ENCODE measurements around the gene TRA2B. TPM values are rescaled to one million over a fixed set of nuclear protein-coding genes. Genes with fewer than 3 reads are reported as not detected.

Gene TRA2B
- total and polyA plus RNA-seq, 2 of the 8 experiments (the other 6 are each of a cell fraction or from before 2014, with no cell fraction given), result 206 to 274 TPM

- H3K4me2 ChIP-seq (ENCODE audit: insufficient read depth in 1 of 2, low read depth in 2 of 2, low read length in 2 of 2), result peak overlapping the region; percentile 59 to 70; a peak in 3 of 4 replicates
- H3K56ac ChIP-seq (replicated peaks; ENCODE audit: insufficient read length, low read depth, low read length), result no peak overlapping the region
- 71% methylated on average over 1 of the region's 1 CpG; no CpG with 5 or more reads in 1 of the 2 experiments for WGBS, 2 experiments (ENCODE audit: extremely low coverage in 1 of 2, insufficient coverage in 1 of 2, insufficient read length in 1 of 2, insufficient replicate concordance in 2 of 2, low coverage in 1 of 2, low lambda C conversion rate in 2 of 2, missing lambda C conversion rate in 1 of 2)
- H3K27ac ChIP-seq (ENCODE audit: low read depth, low read length), result no peak overlapping the region
- no peak overlapping the region for H2BK12ac ChIP-seq (ENCODE audit: low read depth, low read length)
- H2BK20ac ChIP-seq (ENCODE audit: low read length), result no peak overlapping the region
- FAIRE-seq (no peak), DNase-seq (ENCODE audit: low read depth in 1 of 2, low spot score in 2 of 2) (no peak)
- H3K23me2 ChIP-seq (ENCODE audit: low read depth, low read length), result no peaks in the 10 kb centered on the region
- peaks cover 0 to 20% (median 12%) of the 10 kb centered on the region in 4 experiments; a peak in 5 of 7 replicates for H3K4me1 ChIP-seq (replicated peaks in 1 of 4; ENCODE audit: control insufficient read depth in 3 of 4, insufficient read depth in 4 of 4, low read length in 3 of 4)
- no peak overlapping the region for H2BK120ac ChIP-seq (replicated peaks; ENCODE audit: low read depth, low read length)
- H2BK15ac ChIP-seq (ENCODE audit: low read length), result no peak overlapping the region
- TF ChIP-seq KDM4A (IDR thresholded peaks at IDR 0.05; ENCODE audit: low read depth, low read length, severe bottlenecking) (no peak), PHF8 (conservative IDR thresholded peaks at IDR 0.05; ENCODE audit: low read depth, low read length) (no peak), GABPA (IDR thresholded peaks at IDR 0.05; ENCODE audit: borderline replicate concordance, insufficient read depth, low read length) (no peak), EGR1 (IDR thresholded peaks at IDR 0.05; ENCODE audit: borderline replicate concordance, low read depth, low read length) (no peak), TBP (IDR thresholded peaks at IDR 0.05; ENCODE audit: low read depth, low read length) (no peak), BACH1 (IDR thresholded peaks at IDR 0.05; ENCODE audit: low read length) (no peak)
- peaks cover 97 to 100% of the 10 kb centered on the region in 2 experiments for H3K79me2 ChIP-seq (ENCODE audit: control insufficient read depth in 1 of 2, insufficient read depth in 2 of 2, low read length in 2 of 2)
- H3K4me3 ChIP-seq (ENCODE audit: extremely low read depth in 1 of 4, insufficient read depth in 2 of 4, low read depth in 3 of 4, low read length in 4 of 4), result peak overlapping the region in 1 of 4 experiments; percentile 92; a peak in 2 of 8 replicates
- POLR2A ChIA-PET (ENCODE audit: partially characterized antibody), result interaction anchor here (0.9 to 13.8 kb wide), 13 partner anchors 8 to 268 kb away, joined by 3 to 176 read pairs (median 4); partner anchors contain the start of gene TRA2B
- no peaks in the 10 kb centered on the region for H3K9me3 ChIP-seq (ENCODE audit: insufficient read depth in 2 of 2, low read depth in 1 of 2, low read length in 1 of 2)
- no peak overlapping the region for H3K9ac ChIP-seq (replicated peaks in 1 of 4; ENCODE audit: extremely low read depth in 1 of 4, low read depth in 3 of 4, low read length in 3 of 4)
- H2BK5ac ChIP-seq (ENCODE audit: low read depth, low read length), result no peak overlapping the region
- no peak overlapping the region for H2AFZ ChIP-seq (ENCODE audit: low read length)
- no peak overlapping the region for H3K14ac ChIP-seq (ENCODE audit: insufficient read length)
- H4K91ac ChIP-seq (replicated peaks; ENCODE audit: insufficient read length, low read length), result no peak overlapping the region
- H3K79me1 ChIP-seq (ENCODE audit: low read depth, low read length), result no peaks in the 10 kb centered on the region; the same call in 1 of the 2 replicates
- H3K23ac ChIP-seq (ENCODE audit: insufficient read length), result no peak overlapping the region
- H3K27me3 ChIP-seq (replicated peaks in 1 of 4; ENCODE audit: control insufficient read depth in 3 of 4, extremely low read depth in 1 of 4, insufficient read depth in 3 of 4, low read length in 3 of 4), result no peaks in the 10 kb centered on the region
- H4K20me1 ChIP-seq (replicated peaks in 1 of 2; ENCODE audit: control insufficient read depth in 1 of 2, insufficient read depth in 2 of 2, low read length in 2 of 2), result peaks cover 62 to 73% of the 10 kb centered on the region in 2 experiments
- no peak overlapping the region for H4K5ac ChIP-seq (ENCODE audit: insufficient read length, low read depth, low read length)
- H3K4ac ChIP-seq (replicated peaks; ENCODE audit: insufficient read length, low read depth, low read length), result no peak overlapping the region
- no peak overlapping the region for H2AK5ac ChIP-seq (ENCODE audit: low read depth, low read length)
- CTCF ChIA-PET (ENCODE audit: partially characterized antibody), result interaction anchor here (0.9 to 3.0 kb wide), 2 partner anchors 15 to 49 kb away, joined by 4 to 12 read pairs; no protein-coding TSS in a partner anchor
- no peak overlapping the region for H4K8ac ChIP-seq (ENCODE audit: extremely low read depth, insufficient read depth, low read length)
- H3K36me3 ChIP-seq (ENCODE audit: control insufficient read depth in 2 of 4, insufficient read depth in 4 of 4, low read length in 3 of 4), result peaks cover 24 to 69% (median 45%) of the 10 kb centered on the region in 4 experiments
- no peak overlapping the region for H3K18ac ChIP-seq (ENCODE audit: extremely low read depth, low read length)
These were observed 9.3 kb downstream of the TRA2B start for GRCh38 chr3:185928496-185928895.

Data from H1 (cell line).